Measurements from ENCODE around the gene ATP8B1. TPM values are rescaled to one million over a fixed set of nuclear protein-coding genes. Genes with fewer than 3 reads are reported as not detected.
A peak's percentile ranks its signal among the peaks of the same experiment; 100 is the strongest.

ATP8B1 gene
- total RNA-seq, 1 experiment from 2014 or later: 15.9 TPM

- CTCF ChIA-PET: no interaction called here
- Histone ChIP-seq H3K36me3 (ENCODE audit: control insufficient read depth in 1 of 2, insufficient read depth in 2 of 2, low read length in 2 of 2) (no peaks in the 10 kb centered on the region), H3K9me2 (ENCODE audit: insufficient read depth) (no peaks in the 10 kb centered on the region), H3K4me1 (ENCODE audit: control insufficient read depth in 1 of 2, insufficient read depth in 2 of 2, low read length in 2 of 2) (peaks cover 33 to 58% of the 10 kb centered on the region in 2 experiments), H3K27ac (ENCODE audit: low read depth, low read length) (peak overlapping the region; percentile 19; the same call in 1 of the 2 replicates), H4K20me1 (ENCODE audit: insufficient read depth) (no peaks in the 10 kb centered on the region), H2AFZ (ENCODE audit: low read depth, low read length, poor library complexity, severe bottlenecking) (no peak overlapping the region), H3K4me2 (ENCODE audit: low read length) (peak overlapping the region; percentile 67), H3K27me3 (ENCODE audit: insufficient read depth, low read length) (no peaks in the 10 kb centered on the region), H3K9me3 (ENCODE audit: control insufficient read depth in 1 of 2, insufficient read depth in 1 of 2, low read depth in 1 of 2, low read length in 2 of 2) (no peaks in the 10 kb centered on the region), H3K79me2 (ENCODE audit: insufficient read depth, low read length) (peaks cover 11% of the 10 kb centered on the region; the same call in 1 of the 2 replicates), H3K9ac (ENCODE audit: low read length) (peak overlapping the region; percentile 23; the same call in 1 of the 2 replicates), H3K4me3 (replicated peaks in 1 of 2; ENCODE audit: low read depth in 1 of 2, low read length in 2 of 2) (peak overlapping the region in 1 of 2 experiments; percentile 24; a peak in 1 of 4 replicates)
- no peak for DNase-seq (ENCODE audit: low read depth, low spot score)
- no peak for TF ChIP-seq POLR2A (IDR thresholded peaks at IDR 0.05; ENCODE audit: borderline replicate concordance, extremely low read depth, insufficient read depth, insufficient read length)
- TF ChIP-seq CBX3 (IDR thresholded peaks at IDR 0.05; ENCODE audit: low read depth): 0 out of 2 replicates have a peak, but pooled peaks have one; percentile 28
- TF ChIP-seq JUND (IDR thresholded peaks at IDR 0.05): peak; percentile 24; the same call in 1 of the 2 replicates
- no peak for TF ChIP-seq EZH2 (IDR thresholded peaks at IDR 0.05)
- TF ChIP-seq CTCF (IDR thresholded peaks at IDR 0.05 in 2 of 3, conservative IDR thresholded peaks at IDR 0.05 in 1 of 3; ENCODE audit: borderline replicate concordance in 1 of 3, insufficient read depth in 1 of 3, low read depth in 2 of 3, low read length in 2 of 3): no peak
- TF ChIP-seq CEBPB (IDR thresholded peaks at IDR 0.05; ENCODE audit: low read depth): peak; percentile 91
- no peak for TF ChIP-seq SIN3A (IDR thresholded peaks at IDR 0.05; ENCODE audit: low read depth)
- no peak for TF ChIP-seq MAX (IDR thresholded peaks at IDR 0.05)
- TF ChIP-seq EZH2phosphoT487 (IDR thresholded peaks at IDR 0.05; ENCODE audit: borderline replicate concordance): no peak
- no peak for TF ChIP-seq ZFX (IDR thresholded peaks at IDR 0.05)
- no peak for TF ChIP-seq SRF (IDR thresholded peaks at IDR 0.05; ENCODE audit: low read depth)
- TF ChIP-seq EGR1 (IDR thresholded peaks at IDR 0.05; ENCODE audit: low read depth): no peak
- no peak for TF ChIP-seq ATF3 (IDR thresholded peaks at IDR 0.05)
- no peak for TF ChIP-seq ZNF274 (IDR thresholded peaks at IDR 0.05; ENCODE audit: low read depth, low read length)
- no peak for TF ChIP-seq POLR2AphosphoS5 (IDR thresholded peaks at IDR 0.05; ENCODE audit: low read depth, low read length)
- TF ChIP-seq ELF1 (IDR thresholded peaks at IDR 0.05; ENCODE audit: borderline replicate concordance, low read depth): no peak; the same call in 1 of the 2 replicates
- peak; percentile 11; the same call in 1 of the 2 replicates for TF ChIP-seq RAD21 (IDR thresholded peaks at IDR 0.05; ENCODE audit: low read depth)
- TF ChIP-seq ZBTB33 (IDR thresholded peaks at IDR 0.05; ENCODE audit: extremely low read depth, insufficient replicate concordance, low read length): no peak
- 0 out of 2 replicates have a peak, but pooled peaks have one; percentile 19 for TF ChIP-seq FOSL1 (IDR thresholded peaks at IDR 0.05; ENCODE audit: low read depth)
- no peak for TF ChIP-seq REST (IDR thresholded peaks at IDR 0.05; ENCODE audit: low read depth)
- TF ChIP-seq SP1 (IDR thresholded peaks at IDR 0.05; ENCODE audit: low read depth): peak; percentile 66
- no peak for TF ChIP-seq YY1 (IDR thresholded peaks at IDR 0.05; ENCODE audit: extremely low read depth, insufficient replicate concordance, low read depth, low read length)
- intact Hi-C loops (cut with micrococcal nuclease): no loop called here
- POLR2A ChIA-PET: no interaction called here
- peak; percentile 61; the same call in 1 of the 2 replicates for ATAC-seq
- BruUV-seq (replicated peaks): no TSS peak
- RAD21 ChIA-PET (ENCODE audit: low non-redundant PET in 1 of 2, low total read pairs in 2 of 2, uncharacterized antibody in 2 of 2, unreplicated experiment in 2 of 2): no interaction called here
Observed at GRCh38 chr18:57771193-57771592, 31.9 kb downstream of the ATP8B1 start.

All from HCT116 (cell line).